ENCODE results near the gene ANKRD6. TPM values are rescaled to one million over a fixed set of nuclear protein-coding genes. Genes with fewer than 3 reads are reported as not detected.

ANKRD6 gene
- 10 to 100 TPM in 3 of 4 donors, 1 to 10 TPM in 1; 9.8 to 19.0 (median 12.2) TPM for total RNA-seq

GRCh38 chr6:89432875-89433251, at the start of gene ANKRD6:
Gene ANKRD6 (plus strand): TSS chr6:89433152. CDS start chr6:89566977, 133,825 bp downstream.
- 0% methylated on average over 2 of the region's 38 CpGs; no CpG with 5 or more reads in 1 of the 2 donors for WGBS, 2 donors (ENCODE audit: low coverage in 1 of 2)
- Histone ChIP-seq H3K4me3 (peak within 1 kb of the TSS; percentile 65 to 86), H3K27me3 (no peaks in the 10 kb centered on the region), H3K27ac (peak within 1 kb of the TSS in 2 of 4 donors; percentile 29 to 73), H3K36me3 (no peaks in the 10 kb centered on the region), H3K9me3 (no peaks in the 10 kb centered on the region), H3K4me1 (peaks cover 0 to 23% (median 5%) of the 10 kb centered on the region in 3 donors)
- peak; percentile 96 for ATAC-seq
- TF ChIP-seq EP300 (IDR thresholded peaks at IDR 0.05) (no peak), CTCF (IDR thresholded peaks at IDR 0.05) (peak; percentile 73 to 95 (median 94)), POLR2AphosphoS5 (IDR thresholded peaks at IDR 0.05) (no peak), POLR2A (IDR thresholded peaks at IDR 0.05) (no peak)

GRCh38 chr6:89385156-89385667, 47.7 kb upstream of the ANKRD6 start:
- H3K9me3 ChIP-seq = no peaks in the 10 kb centered on the region
- no peak overlapping the region for H3K27ac ChIP-seq
- H3K36me3 ChIP-seq = no peaks in the 10 kb centered on the region
- ATAC-seq = no peak
- TF ChIP-seq EP300 (IDR thresholded peaks at IDR 0.05) (no peak), CTCF (IDR thresholded peaks at IDR 0.05) (no peak), POLR2AphosphoS5 (IDR thresholded peaks at IDR 0.05) (no peak), POLR2A (IDR thresholded peaks at IDR 0.05) (no peak)
- no peaks in the 10 kb centered on the region for H3K4me1 ChIP-seq
- H3K27me3 ChIP-seq = no peaks in the 10 kb centered on the region
- no peak overlapping the region for H3K4me3 ChIP-seq
- 45 to 71% methylated on average over 3 to 4 of the region's 5 CpGs for WGBS, 2 donors (ENCODE audit: low coverage in 1 of 2)

- TF ChIP-seq POLR2A (IDR thresholded peaks at IDR 0.05) = no peak
- TF ChIP-seq EP300 (IDR thresholded peaks at IDR 0.05) = no peak
- no peak for TF ChIP-seq CTCF (IDR thresholded peaks at IDR 0.05)
- TF ChIP-seq POLR2AphosphoS5 (IDR thresholded peaks at IDR 0.05) = no peak
- Histone ChIP-seq H3K27ac (no peak overlapping the region), H3K9me3 (no peaks in the 10 kb centered on the region), H3K4me3 (no peak overlapping the region), H3K4me1 (no peaks in the 10 kb centered on the region), H3K27me3 (no peaks in the 10 kb centered on the region), H3K36me3 (no peaks in the 10 kb centered on the region)
- WGBS, 2 donors (ENCODE audit: low coverage in 1 of 2) = 100% methylated on average over 7 of the region's 7 CpGs; no CpG with 5 or more reads in 1 of the 2 donors
- ATAC-seq = no peak
Observed at GRCh38 chr6:89385846-89386245, 47.1 kb upstream of the ANKRD6 start.

- no peaks in the 10 kb centered on the region for H3K36me3 ChIP-seq
- no peaks in the 10 kb centered on the region for H3K9me3 ChIP-seq
- H3K4me1 ChIP-seq = no peaks in the 10 kb centered on the region
- H3K27me3 ChIP-seq = no peaks in the 10 kb centered on the region
- 82 to 100% methylated on average over 3 to 6 of the region's 6 CpGs for WGBS, 2 donors (ENCODE audit: low coverage in 1 of 2)
- TF ChIP-seq POLR2A (IDR thresholded peaks at IDR 0.05) (no peak), POLR2AphosphoS5 (IDR thresholded peaks at IDR 0.05) (no peak), EP300 (IDR thresholded peaks at IDR 0.05) (no peak), CTCF (IDR thresholded peaks at IDR 0.05) (no peak)
- no peak for ATAC-seq
- no peak overlapping the region for H3K27ac ChIP-seq
- H3K4me3 ChIP-seq = no peak overlapping the region
Observed at GRCh38 chr6:89386917-89387491, 45.9 kb upstream of the ANKRD6 start.
